Caco-2 (cell line): ENCODE data around the gene ICA1. TPM values are rescaled to one million over a fixed set of nuclear protein-coding genes. Genes with fewer than 3 reads are reported as not detected.

ENCODE experiments used
- BruUV-seq: library from RNA; stranded (reverse); fragments of 400-500 nt; replicated peaks from 2 replicates; lab custom pipeline; 2021; lab: Mats Ljungman, UMichigan
- CTCF ChIA-PET: fragments of 300-600 bp; sonication (Branson Sonifier 250); formaldehyde crosslinking; loops from one replicate; lab custom pipeline; 2022; ENCODE audit warnings: antibody characterized with exemption; lab: Charles Lee
- POLR2A ChIA-PET: fragments of 300-600 bp; sonication (Branson Sonifier 250); formaldehyde crosslinking; loops from one replicate; lab custom pipeline; 2022; ENCODE audit warnings: antibody characterized with exemption; lab: Charles Lee
- DNase-seq, 2 experiments: peaks; one replicate each; pipeline versions ENCODE4 v3.0.0 to v3.0.0-alpha.2; 2020 to 2022
- H3K27me3 ChIP-seq: replicated peaks from 2 replicates; pipeline ENCODE4 v1.6.0; 2011; ENCODE audit warnings: low read length; ENCODE audit not compliant: control insufficient read depth, insufficient read depth
- H3K36me3 ChIP-seq: 2 replicates; pipeline ENCODE4 v1.5.1; 2011; ENCODE audit warnings: low read length; ENCODE audit not compliant: control insufficient read depth, insufficient read depth
- H3K4me1 ChIP-seq: fragments of 250-450 bp; sonication (Bioruptor Pico); 2 replicates; pipeline ENCODE4 v1.5.1; 2020; ENCODE audit warnings: mild to moderate bottlenecking
- H3K4me3 ChIP-seq: 2 replicates; pipeline ENCODE4 v1.5.1; 2011; ENCODE audit warnings: low read depth, mild to moderate bottlenecking, control low read depth, low read length
- H3K9me3 ChIP-seq: fragments of 250-450 bp; sonication (Bioruptor Pico); 2 replicates; pipeline ENCODE4 v1.5.1; 2020; ENCODE audit warnings: mild to moderate bottlenecking, moderate library complexity
- H3K27ac Mint-ChIP-seq: one replicate; pipeline ENCODE4 v1.8.0; 2022; ENCODE audit warnings: mixed read lengths; ENCODE audit not compliant: unreplicated experiment
- H3K27me3 Mint-ChIP-seq: one replicate; pipeline ENCODE4 v1.8.0; 2022; ENCODE audit warnings: mixed read lengths; ENCODE audit not compliant: insufficient read depth, unreplicated experiment
- H3K36me3 Mint-ChIP-seq: one replicate; pipeline ENCODE4 v1.8.0; 2022; ENCODE audit warnings: mild to moderate bottlenecking, mixed read lengths; ENCODE audit not compliant: insufficient read depth, unreplicated experiment
- H3K4me1 Mint-ChIP-seq: one replicate; pipeline ENCODE4 v1.8.0; 2022; ENCODE audit warnings: low read depth, mixed read lengths; ENCODE audit not compliant: unreplicated experiment
- H3K4me3 Mint-ChIP-seq: one replicate; pipeline ENCODE4 v1.8.0; 2022; ENCODE audit warnings: mild to moderate bottlenecking, moderate library complexity, mixed read lengths; ENCODE audit not compliant: unreplicated experiment
- H3K9me3 Mint-ChIP-seq: one replicate; pipeline ENCODE4 v1.8.0; 2022; ENCODE audit warnings: mixed read lengths; ENCODE audit not compliant: unreplicated experiment
- intact Hi-C: fragments of 100-400 bp; cut with micrococcal nuclease; formaldehyde crosslinking; loops from one replicate; pipeline ENCODE4 v1.10.0; 2022; ENCODE audit not compliant: unreplicated experiment
- total RNA-seq: library from RNA; stranded (reverse); gene quantifications from 2 replicates; pipeline ENCODE4 v1.2.3, GENCODE V29; 2022
- TF ChIP-seq, protein P1 (sequence below), 2 experiments: fragments of 200-600 bp in 1 of 2; IDR thresholded peaks; 1 replicate in 1 of 2; 2 replicates in 1 of 2; pipeline versions ENCODE4 v1.5.1 to v1.8.0; 2011 to 2022; ENCODE audit warnings: antibody characterized with exemption in 1 of 2, control low read depth in 1 of 2, inconsistent platforms in 1 of 2, low read depth in 1 of 2, low read length in 1 of 2, mild to moderate bottlenecking in 1 of 2, moderate library complexity in 1 of 2; ENCODE audit not compliant: insufficient read depth in 1 of 2, severe bottlenecking in 1 of 2, unreplicated experiment in 1 of 2

ICA1 gene
- total RNA-seq, 1 experiment from 2014 or later: 34.2 TPM

DNA sequence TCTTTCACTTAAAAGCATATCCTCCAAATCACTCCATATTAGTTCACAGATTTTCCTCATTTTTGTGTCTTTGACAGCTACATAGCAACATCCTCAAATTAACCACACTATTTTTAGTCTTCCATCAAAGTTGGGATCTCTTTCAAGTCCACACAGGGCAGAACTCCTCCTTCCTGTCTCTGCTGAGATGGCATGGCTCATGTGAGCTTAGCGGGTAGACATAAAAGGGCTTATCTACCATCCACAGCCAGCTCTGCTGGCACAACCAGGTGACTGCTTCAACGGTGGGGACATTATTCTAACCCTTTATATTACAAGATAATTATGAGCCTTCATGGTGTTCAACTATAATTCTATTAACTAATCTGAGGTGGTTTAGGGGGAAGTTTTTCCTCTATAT is 35.5 kb downstream of the ICA1 start:
- TF ChIP-seq, protein P1, sequence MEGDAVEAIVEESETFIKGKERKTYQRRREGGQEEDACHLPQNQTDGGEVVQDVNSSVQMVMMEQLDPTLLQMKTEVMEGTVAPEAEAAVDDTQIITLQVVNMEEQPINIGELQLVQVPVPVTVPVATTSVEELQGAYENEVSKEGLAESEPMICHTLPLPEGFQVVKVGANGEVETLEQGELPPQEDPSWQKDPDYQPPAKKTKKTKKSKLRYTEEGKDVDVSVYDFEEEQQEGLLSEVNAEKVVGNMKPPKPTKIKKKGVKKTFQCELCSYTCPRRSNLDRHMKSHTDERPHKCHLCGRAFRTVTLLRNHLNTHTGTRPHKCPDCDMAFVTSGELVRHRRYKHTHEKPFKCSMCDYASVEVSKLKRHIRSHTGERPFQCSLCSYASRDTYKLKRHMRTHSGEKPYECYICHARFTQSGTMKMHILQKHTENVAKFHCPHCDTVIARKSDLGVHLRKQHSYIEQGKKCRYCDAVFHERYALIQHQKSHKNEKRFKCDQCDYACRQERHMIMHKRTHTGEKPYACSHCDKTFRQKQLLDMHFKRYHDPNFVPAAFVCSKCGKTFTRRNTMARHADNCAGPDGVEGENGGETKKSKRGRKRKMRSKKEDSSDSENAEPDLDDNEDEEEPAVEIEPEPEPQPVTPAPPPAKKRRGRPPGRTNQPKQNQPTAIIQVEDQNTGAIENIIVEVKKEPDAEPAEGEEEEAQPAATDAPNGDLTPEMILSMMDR (IDR thresholded peaks at IDR 0.05; ENCODE audit: insufficient read depth in 1 of 2, low read depth in 1 of 2, low read length in 1 of 2, severe bottlenecking in 1 of 2, unreplicated experiment in 1 of 2): no peak
- Histone ChIP-seq H3K9me3 (no peaks in the 10 kb centered on the region), H3K4me1 (no peaks in the 10 kb centered on the region), H3K36me3 (no peaks in the 10 kb centered on the region), H3K4me3 (no peak overlapping the region), H3K27me3 (no peaks in the 10 kb centered on the region)
- Mint-ChIP-seq H3K4me3 (no peak overlapping the region), H3K9me3 (no peaks in the 10 kb centered on the region), H3K36me3 (no peaks in the 10 kb centered on the region), H3K4me1 (no peaks in the 10 kb centered on the region), H3K27ac (no peak overlapping the region), H3K27me3 (no peaks in the 10 kb centered on the region)
- CTCF ChIA-PET: no interaction called here
- no TSS peak for BruUV-seq
- intact Hi-C loops: no loop called here
- POLR2A ChIA-PET: no interaction called here
- no peak for DNase-seq

DNA sequence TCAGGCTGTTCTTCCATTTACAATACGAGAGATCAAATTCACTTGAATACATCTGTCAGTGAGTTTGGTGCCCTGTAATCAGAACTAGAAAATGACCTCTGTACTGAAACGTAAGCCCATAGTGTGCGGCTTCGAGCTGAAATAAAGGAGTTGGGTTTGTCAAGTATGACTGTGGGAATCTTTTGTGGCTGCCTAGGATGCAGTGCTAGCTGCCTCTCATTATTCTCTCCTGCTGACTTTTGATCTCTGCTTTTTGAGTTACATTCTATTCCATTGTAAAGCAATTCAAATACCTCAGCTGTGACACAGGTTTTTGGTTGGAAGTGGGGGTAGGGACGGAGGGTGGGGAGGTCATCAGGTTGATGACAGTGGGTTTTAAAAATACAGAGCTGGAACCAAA is 40.4 kb downstream of the ICA1 start:
- Mint-ChIP-seq H3K27me3 (no peaks in the 10 kb centered on the region), H3K36me3 (peaks cover 5% of the 10 kb centered on the region), H3K4me3 (no peak overlapping the region), H3K27ac (peak overlapping the region; percentile 42), H3K4me1 (peaks cover 4% of the 10 kb centered on the region), H3K9me3 (no peaks in the 10 kb centered on the region)
- CTCF ChIA-PET: interaction anchor here (1.1 kb wide), 1 partner anchor 75 kb away, joined by 5 read pairs; no protein-coding TSS in a partner anchor
- no peaks in the 10 kb centered on the region for H3K27me3 ChIP-seq
- no peaks in the 10 kb centered on the region for H3K36me3 ChIP-seq
- intact Hi-C loops: loop anchor here (1.0 kb wide), 1 partner anchor 70 kb away; no protein-coding TSS in a partner anchor
- BruUV-seq: no TSS peak
- H3K4me1 ChIP-seq: no peaks in the 10 kb centered on the region
- no peak for DNase-seq
- POLR2A ChIA-PET: no interaction called here
- H3K4me3 ChIP-seq: no peak overlapping the region
- H3K9me3 ChIP-seq: no peaks in the 10 kb centered on the region
- TF ChIP-seq, protein P1 (IDR thresholded peaks at IDR 0.05; ENCODE audit: insufficient read depth in 1 of 2, low read depth in 1 of 2, low read length in 1 of 2, severe bottlenecking in 1 of 2, unreplicated experiment in 1 of 2): no peak

GRCh38 chr7:8221101-8221495 is 40.9 kb downstream of the ICA1 start:
- H3K9me3 Mint-ChIP-seq: no peaks in the 10 kb centered on the region
- H3K4me3 ChIP-seq: no peak overlapping the region
- H3K4me1 Mint-ChIP-seq: peaks cover 4% of the 10 kb centered on the region
- intact Hi-C loops: loop anchor here (1.0 kb wide), 1 partner anchor 70 kb away; no protein-coding TSS in a partner anchor
- peaks cover 5% of the 10 kb centered on the region for H3K36me3 Mint-ChIP-seq
- CTCF ChIA-PET: interaction anchor here (1.1 kb wide), 1 partner anchor 75 kb away, joined by 5 read pairs; no protein-coding TSS in a partner anchor
- H3K4me3 Mint-ChIP-seq: no peak overlapping the region
- H3K27me3 Mint-ChIP-seq: no peaks in the 10 kb centered on the region
- no peaks in the 10 kb centered on the region for H3K9me3 ChIP-seq
- peak overlapping the region; percentile 42 for H3K27ac Mint-ChIP-seq
- no peak for DNase-seq
- H3K4me1 ChIP-seq: no peaks in the 10 kb centered on the region
- TF ChIP-seq, protein P1 (IDR thresholded peaks at IDR 0.05; ENCODE audit: insufficient read depth in 1 of 2, low read depth in 1 of 2, low read length in 1 of 2, severe bottlenecking in 1 of 2, unreplicated experiment in 1 of 2): no peak
- no TSS peak for BruUV-seq
- H3K27me3 ChIP-seq: no peaks in the 10 kb centered on the region
- POLR2A ChIA-PET: no interaction called here
- no peaks in the 10 kb centered on the region for H3K36me3 ChIP-seq
